T-helper 17 cell (primary cell): ENCODE measurements around the gene NRARP. TPM values are rescaled to one million over a fixed set of nuclear protein-coding genes. Genes with fewer than 3 reads are reported as not detected.
"Not testable (repeated sequence)": the region's sequence is repeated elsewhere in the genome, so short reads cannot be mapped to it uniquely, and the experiment has no call there.

Experiments
- ATAC-seq: fragments of 150-1000 bp; cut with Tn5 transposase; 2 replicates; pipeline ENCODE4 v1.10.0; 2021; ENCODE audit warnings: mild to moderate bottlenecking, moderate library complexity
- DNase-seq, 3 donors: peaks; one replicate each; pipeline versions ENCODE4 v3.0.0 to v3.0.0-alpha.2; 2020 to 2021
- H3K9me3 ChIP-seq: one replicate; pipeline ENCODE4 v1.7.0; 2013; ENCODE audit warnings: low read length, mild to moderate bottlenecking; ENCODE audit not compliant: control insufficient read depth, poor library complexity, severe bottlenecking
- H3K27ac Mint-ChIP-seq: one replicate; pipeline ENCODE4 v1.8.0; 2022; ENCODE audit warnings: mild to moderate bottlenecking, moderate library complexity, mixed read lengths
- H3K27me3 Mint-ChIP-seq: one replicate; pipeline ENCODE4 v1.8.0; 2022; ENCODE audit warnings: mixed read lengths
- H3K36me3 Mint-ChIP-seq: one replicate; pipeline ENCODE4 v1.8.0; 2022; ENCODE audit warnings: low read depth, mixed read lengths
- H3K4me1 Mint-ChIP-seq: one replicate; pipeline ENCODE4 v1.8.0; 2022; ENCODE audit warnings: mild to moderate bottlenecking, mixed read lengths
- H3K4me3 Mint-ChIP-seq: one replicate; pipeline ENCODE4 v1.8.0; 2022; ENCODE audit warnings: mild to moderate bottlenecking, moderate library complexity, mixed read lengths
- total RNA-seq, 4 donors: library from RNA in 2 of 4; stranded (reverse) in 2 of 4; gene quantifications; one replicate each; pipeline ENCODE4 v1.2.3 and lab custom pipeline; 2022 to 2026

NRARP gene
- total RNA-seq (under 1 TPM; 0.42 to 0.91 TPM), total RNA-seq (lab: John Stamatoyannopoulos, UW) (0.81 to 3.0 reads per million in 2 donors)

GRCh38 chr9:137302118-137302448 is at the start of gene NRARP:
Gene NRARP (minus strand): TSS chr9:137302271. CDS start chr9:137301928, 343 bp downstream.
- ATAC-seq: peak; percentile 93
- Mint-ChIP-seq H3K36me3 (no peaks in the 10 kb centered on the region), H3K4me1 (peaks cover 2% of the 10 kb centered on the region), H3K27me3 (peaks cover 9% of the 10 kb centered on the region), H3K4me3 (peak within 1 kb of the TSS; percentile 71), H3K27ac (no peak within 1 kb of the TSS)
- DNase-seq: peak; percentile 84 to 91 (median 88)
- no peaks in the 10 kb centered on the region for H3K9me3 ChIP-seq

GRCh38 chr9:137350696-137351584 is 48.9 kb upstream of the NRARP start:
- ATAC-seq (no peak), DNase-seq (no peak)
- Mint-ChIP-seq H3K4me1 (no peaks in the 10 kb centered on the region), H3K27ac (no peak overlapping the region), H3K4me3 (no peak overlapping the region), H3K27me3 (no peaks in the 10 kb centered on the region), H3K36me3 (no peaks in the 10 kb centered on the region)
- no peaks in the 10 kb centered on the region for H3K9me3 ChIP-seq

- H3K9me3 ChIP-seq: no peaks in the 10 kb centered on the region
- DNase-seq (no peak), ATAC-seq (no peak)
- Mint-ChIP-seq H3K36me3 (no peaks in the 10 kb centered on the region), H3K4me3 (no peak overlapping the region), H3K27me3 (no peaks in the 10 kb centered on the region), H3K4me1 (no peaks in the 10 kb centered on the region), H3K27ac (no peak overlapping the region)
Observed at GRCh38 chr9:137349471-137350033, 47.5 kb upstream of the NRARP start.

GRCh38 chr9:137348769-137349470 is 46.8 kb upstream of the NRARP start:
- H3K9me3 ChIP-seq: no peaks in the 10 kb centered on the region
- no peak overlapping the region for H3K4me3 Mint-ChIP-seq
- H3K4me1 Mint-ChIP-seq: no peaks in the 10 kb centered on the region
- H3K27ac Mint-ChIP-seq: no peak overlapping the region
- no peaks in the 10 kb centered on the region for H3K27me3 Mint-ChIP-seq
- DNase-seq (no peak), ATAC-seq (no peak)
- H3K36me3 Mint-ChIP-seq: no peaks in the 10 kb centered on the region

GRCh38 chr9:137347928-137348327 is 45.9 kb upstream of the NRARP start:
- no peaks in the 10 kb centered on the region for H3K9me3 ChIP-seq
- no peaks in the 10 kb centered on the region for H3K27me3 Mint-ChIP-seq
- no peak for DNase-seq
- H3K4me3 Mint-ChIP-seq: no peak overlapping the region
- H3K4me1 Mint-ChIP-seq: no peaks in the 10 kb centered on the region
- no peaks in the 10 kb centered on the region for H3K36me3 Mint-ChIP-seq
- H3K27ac Mint-ChIP-seq: no peak overlapping the region
- ATAC-seq: no peak

GRCh38 chr9:137342482-137342881 is 40.4 kb upstream of the NRARP start:
- Mint-ChIP-seq H3K4me1 (no peaks in the 10 kb centered on the region), H3K27ac (no peak overlapping the region), H3K4me3 (no peak overlapping the region), H3K27me3 (no peaks in the 10 kb centered on the region), H3K36me3 (no peaks in the 10 kb centered on the region)
- ATAC-seq (no peak), DNase-seq (no peak)
- no peaks in the 10 kb centered on the region for H3K9me3 ChIP-seq

GRCh38 chr9:137341227-137341626 is 39.2 kb upstream of the NRARP start:
- H3K9me3 ChIP-seq: no peaks in the 10 kb centered on the region
- Mint-ChIP-seq H3K4me1 (no peaks in the 10 kb centered on the region), H3K4me3 (no peak overlapping the region), H3K27ac (no peak overlapping the region), H3K36me3 (no peaks in the 10 kb centered on the region), H3K27me3 (no peaks in the 10 kb centered on the region)
- DNase-seq (no peak), ATAC-seq (no peak)

GRCh38 chr9:137339908-137340462 is 37.9 kb upstream of the NRARP start:
- H3K27ac Mint-ChIP-seq, H3K36me3 Mint-ChIP-seq, H3K4me1 Mint-ChIP-seq: not testable (repeated sequence)

GRCh38 chr9:137339045-137339907 is 37.2 kb upstream of the NRARP start:
- no peak overlapping the region for H3K4me3 Mint-ChIP-seq
- H3K9me3 ChIP-seq: no peaks in the 10 kb centered on the region
- H3K36me3 Mint-ChIP-seq: peaks cover 3% of the 10 kb centered on the region
- H3K27ac Mint-ChIP-seq: no peak overlapping the region
- no peaks in the 10 kb centered on the region for H3K4me1 Mint-ChIP-seq
- no peak for ATAC-seq
- H3K27me3 Mint-ChIP-seq: no peaks in the 10 kb centered on the region
- no peak for DNase-seq

More at GRCh38 chr9:137339908-137340462, 37.9 kb upstream of the NRARP start:
- H3K27me3 Mint-ChIP-seq, H3K9me3 ChIP-seq, DNase-seq, ATAC-seq, H3K4me3 Mint-ChIP-seq: not testable (repeated sequence)

GRCh38 chr9:137336735-137337134 is 34.7 kb upstream of the NRARP start:
- Mint-ChIP-seq H3K36me3 (peaks cover 3% of the 10 kb centered on the region), H3K27ac (no peak overlapping the region), H3K4me3 (no peak overlapping the region), H3K4me1 (no peaks in the 10 kb centered on the region), H3K27me3 (no peaks in the 10 kb centered on the region)
- DNase-seq (no peak), ATAC-seq (no peak)
- no peaks in the 10 kb centered on the region for H3K9me3 ChIP-seq

- peaks cover under 1% of the 10 kb centered on the region for H3K9me3 ChIP-seq
- Mint-ChIP-seq H3K36me3 (peaks cover 3% of the 10 kb centered on the region), H3K27ac (no peak overlapping the region), H3K27me3 (no peaks in the 10 kb centered on the region), H3K4me3 (no peak overlapping the region), H3K4me1 (no peaks in the 10 kb centered on the region)
- ATAC-seq (no peak), DNase-seq (no peak)
Observed at GRCh38 chr9:137333016-137333671, 31.1 kb upstream of the NRARP start.

GRCh38 chr9:137331929-137332328 is 29.9 kb upstream of the NRARP start:
- H3K4me3 Mint-ChIP-seq: no peak overlapping the region
- peaks cover 3% of the 10 kb centered on the region for H3K36me3 Mint-ChIP-seq
- H3K27ac Mint-ChIP-seq: no peak overlapping the region
- no peaks in the 10 kb centered on the region for H3K4me1 Mint-ChIP-seq
- ATAC-seq (no peak), DNase-seq (no peak)
- peaks cover 7% of the 10 kb centered on the region for H3K9me3 ChIP-seq
- H3K27me3 Mint-ChIP-seq: peaks cover 2% of the 10 kb centered on the region
